Activated T-cell treated with anti-CD3 and anti-CD28 coated beads for 4 hours (primary cell): ENCODE results near the gene CALML5.

Experiments used
- DNase-seq: peaks from one replicate; pipeline ENCODE4 v3.0.0-alpha.2; 2020

The CALML5 gene

GRCh38 chr10:5460468-5461202 lies 38.7 kb downstream of the CALML5 start:
- DNase-seq = no peak

- DNase-seq = no peak
These were observed 40.2 kb downstream of the CALML5 start for GRCh38 chr10:5458949-5459747.

- no peak for DNase-seq
These were observed 40.9 kb downstream of the CALML5 start for GRCh38 chr10:5458425-5458824.

GRCh38 chr10:5457741-5458140 lies 41.6 kb downstream of the CALML5 start:
- no peak for DNase-seq

GRCh38 chr10:5456563-5456962 lies 42.8 kb downstream of the CALML5 start:
- DNase-seq = no peak

GRCh38 chr10:5453749-5454489 lies 45.5 kb downstream of the CALML5 start:
- DNase-seq = no peak

- DNase-seq = no peak
These were observed 48.6 kb downstream of the CALML5 start for GRCh38 chr10:5450605-5451384.

GRCh38 chr10:5449823-5450222 lies 49.5 kb downstream of the CALML5 start:
- DNase-seq = no peak

GRCh38 chr10:5449227-5449626 lies 50.1 kb downstream of the CALML5 start:
- DNase-seq = no peak
